Measurements from ENCODE around the gene MDH1. TPM values are rescaled to one million over a fixed set of nuclear protein-coding genes. Genes with fewer than 3 reads are reported as not detected.
"Not testable (repeated sequence)": the region's sequence is repeated elsewhere in the genome, so short reads cannot be mapped to it uniquely, and the experiment has no call there.

MDH1 gene
- total and polyA plus RNA-seq, 3 donors from 2014 or later, result 134 to 180 (median 154) TPM

GRCh38 chr2:63617366-63617765 is 28.6 kb downstream of the MDH1 start:
- no peaks in the 10 kb centered on the region for H3K27me3 ChIP-seq
- no peak overlapping the region for H3K4me3 ChIP-seq
- TF ChIP-seq POLR2A (IDR thresholded peaks at IDR 0.05), result no peak
- TF ChIP-seq CTCF (IDR thresholded peaks at IDR 0.05), result no peak
- no peak overlapping the region for H3K27ac ChIP-seq
- DNase-seq, result no peak
- no peaks in the 10 kb centered on the region for H3K4me1 ChIP-seq
- no peaks in the 10 kb centered on the region for H3K9me3 ChIP-seq
- intact Hi-C loops (cut with DNase I; ENCODE audit: low total_unique reads), result no loop called here
- 67 to 68% methylated on average over 1 of the region's 1 CpG for WGBS, 2 donors
- no peaks in the 10 kb centered on the region for H3K36me3 ChIP-seq (ENCODE audit: low read depth, missing control alignments)

- H3K27me3 ChIP-seq, result no peaks in the 10 kb centered on the region
- WGBS, 2 donors, result 96% methylated on average over 2 of the region's 2 CpGs
- intact Hi-C loops (cut with DNase I; ENCODE audit: low total_unique reads), result no loop called here
- no peaks in the 10 kb centered on the region for H3K36me3 ChIP-seq (ENCODE audit: low read depth, missing control alignments)
- H3K27ac ChIP-seq, result no peak overlapping the region
- no peaks in the 10 kb centered on the region for H3K4me1 ChIP-seq
- H3K4me3 ChIP-seq, result no peak overlapping the region
- TF ChIP-seq POLR2A (IDR thresholded peaks at IDR 0.05) (no peak), CTCF (IDR thresholded peaks at IDR 0.05) (no peak)
- no peaks in the 10 kb centered on the region for H3K9me3 ChIP-seq
- DNase-seq, result no peak
These were observed 30.6 kb downstream of the MDH1 start for GRCh38 chr2:63619328-63619727.

- whole genome bisulfite sequencing, 2 donors, result 62 to 84% methylated on average over 18 to 25 of the region's 31 CpGs
- Histone ChIP-seq H3K4me1 (no peaks in the 10 kb centered on the region), H3K36me3 (ENCODE audit: low read depth, missing control alignments) (no peaks in the 10 kb centered on the region), H3K4me3 (peak overlapping the region; percentile 36 to 42), H3K9me3 (no peaks in the 10 kb centered on the region), H3K27ac (no peak overlapping the region), H3K27me3 (no peaks in the 10 kb centered on the region)
- TF ChIP-seq CTCF (IDR thresholded peaks at IDR 0.05) (no peak), POLR2A (IDR thresholded peaks at IDR 0.05) (no peak)
- DNase-seq, result peak; percentile 24
- intact Hi-C loops (cut with DNase I; ENCODE audit: low total_unique reads), result no loop called here
These were observed 34.0 kb downstream of the MDH1 start for GRCh38 chr2:63622751-63623150.

GRCh38 chr2:63623763-63624162 is 35.0 kb downstream of the MDH1 start:
- H3K9me3 ChIP-seq; H3K4me3 ChIP-seq; H3K4me1 ChIP-seq; intact Hi-C loops (cut with DNase I; ENCODE audit: low total_unique reads); H3K27ac ChIP-seq; DNase-seq; H3K36me3 ChIP-seq (ENCODE audit: low read depth, missing control alignments); H3K27me3 ChIP-seq: not testable (repeated sequence)
- WGBS, 2 donors, result 84 to 88% methylated on average over 2 of the region's 2 CpGs

GRCh38 chr2:63627866-63628265 is 39.1 kb downstream of the MDH1 start:
- TF ChIP-seq CTCF (IDR thresholded peaks at IDR 0.05) (no peak), POLR2A (IDR thresholded peaks at IDR 0.05) (no peak)
- 85% methylated on average over 15 of the region's 15 CpGs for WGBS, 2 donors
- intact Hi-C loops (cut with DNase I; ENCODE audit: low total_unique reads), result no loop called here
- no peaks in the 10 kb centered on the region for H3K9me3 ChIP-seq
- no peaks in the 10 kb centered on the region for H3K27me3 ChIP-seq
- H3K4me3 ChIP-seq, result no peak overlapping the region
- no peak for DNase-seq
- no peak overlapping the region for H3K27ac ChIP-seq
- H3K36me3 ChIP-seq (ENCODE audit: low read depth, missing control alignments), result no peaks in the 10 kb centered on the region
- no peaks in the 10 kb centered on the region for H3K4me1 ChIP-seq
